Neural cell (in vitro differentiated cells): ENCODE measurements around the gene KCNJ6. TPM values are rescaled to one million over a fixed set of nuclear protein-coding genes. Genes with fewer than 3 reads are reported as not detected.

Experiments
- H2AFZ ChIP-seq: fragments of 200-600, 300-800 bp; sonication (generic), shearing (Covaris generic); 2 replicates; pipeline ENCODE4 v1.6.0; 2014; ENCODE audit warnings: low read depth, mild to moderate bottlenecking, antibody characterized with exemption, low read length, moderate library complexity
- H3F3A ChIP-seq: fragments of 200-600 bp; shearing (Covaris generic); 2 replicates; pipeline ENCODE4 v1.6.1; 2016; ENCODE audit warnings: mild to moderate bottlenecking, moderate library complexity, mixed read lengths, antibody characterized with exemption, low read length; ENCODE audit not compliant: insufficient read depth, poor library complexity, severe bottlenecking
- H3K27ac ChIP-seq: fragments of 200-600, 300-800 bp; sonication (generic), shearing (Covaris generic); 2 replicates; pipeline ENCODE4 v1.5.1; 2014; ENCODE audit warnings: mild to moderate bottlenecking, low read length, moderate library complexity
- H3K27me3 ChIP-seq: fragments of 300-800, 200-600 bp; sonication (generic), shearing (Covaris generic); 2 replicates; pipeline ENCODE4 v1.6.0; 2014; ENCODE audit warnings: mild to moderate bottlenecking, low read depth, low read length, moderate library complexity; ENCODE audit not compliant: insufficient read depth
- H3K36me3 ChIP-seq: fragments of 300-800, 200-600 bp; sonication (generic), shearing (Covaris generic); 2 replicates; pipeline ENCODE4 v1.5.1; 2014; ENCODE audit warnings: mild to moderate bottlenecking, antibody characterized with exemption, low read length, moderate library complexity; ENCODE audit not compliant: insufficient read depth
- H3K4me2 ChIP-seq: fragments of 300-800, 200-600 bp; sonication (generic), shearing (Covaris generic); 2 replicates; pipeline ENCODE4 v1.6.0; 2014; ENCODE audit warnings: mild to moderate bottlenecking, low read length
- H3K4me3 ChIP-seq: fragments of 300-800, 200-600 bp; sonication (generic), shearing (Covaris generic); 2 replicates; pipeline ENCODE4 v1.5.1; 2014; ENCODE audit warnings: mild to moderate bottlenecking, low read length, moderate library complexity
- H3K79me2 ChIP-seq: fragments of 200-600 bp; shearing (Covaris generic); replicated peaks from 2 replicates; pipeline ENCODE4 v1.6.0; 2014; ENCODE audit warnings: mild to moderate bottlenecking, low read length, moderate library complexity; ENCODE audit not compliant: insufficient read depth
- H3K9ac ChIP-seq: fragments of 300-800, 200-600 bp; sonication (generic), shearing (Covaris generic); 2 replicates; pipeline ENCODE4 v1.6.1; 2016; ENCODE audit warnings: mild to moderate bottlenecking, low read length, mixed read lengths
- H3K9me2 ChIP-seq: fragments of 200-600 bp; shearing (Covaris generic); 2 replicates; pipeline ENCODE4 v1.6.1; 2016; ENCODE audit warnings: mild to moderate bottlenecking, low read length, mixed read lengths; ENCODE audit not compliant: insufficient read depth
- H3K9me3 ChIP-seq: fragments of 200-600, 300-800 bp; sonication (generic), shearing (Covaris generic); 2 replicates; pipeline ENCODE4 v1.6.1; 2016; ENCODE audit warnings: mild to moderate bottlenecking, mixed run types, low read length, moderate library complexity, mixed read lengths
- H4K20me1 ChIP-seq: fragments of 200-600 bp; shearing (Covaris generic); 2 replicates; pipeline ENCODE4 v1.6.1; 2016; ENCODE audit warnings: mild to moderate bottlenecking, mixed run types; ENCODE audit not compliant: insufficient read depth
- CTCF ChIP-seq: fragments of 450-650 bp; IDR thresholded peaks from 2 replicates; pipeline ENCODE4 v1.5.1; 2014; ENCODE audit warnings: antibody characterized with exemption, mild to moderate bottlenecking, moderate library complexity; ENCODE audit not compliant: poor library complexity, severe bottlenecking
- EP300 ChIP-seq: fragments of 450-650 bp; conservative IDR thresholded peaks from 2 replicates; pipeline ENCODE4 v1.6.1; 2014; ENCODE audit warnings: antibody characterized with exemption, mild to moderate bottlenecking, moderate library complexity; ENCODE audit not compliant: poor library complexity, severe bottlenecking
- EZH2 ChIP-seq: fragments of 200-600, 300-800 bp; shearing (Covaris generic), sonication (generic); IDR thresholded peaks from 2 replicates; pipeline ENCODE4 v1.6.1; 2014; ENCODE audit warnings: antibody characterized with exemption, low read length, borderline replicate concordance, mild to moderate bottlenecking; ENCODE audit not compliant: insufficient read depth, poor library complexity, severe bottlenecking
- MXI1 ChIP-seq: fragments of 450-650 bp; conservative IDR thresholded peaks from 2 replicates; pipeline ENCODE4 v1.6.1; 2014; ENCODE audit warnings: antibody characterized with exemption, mild to moderate bottlenecking; ENCODE audit not compliant: poor library complexity, severe bottlenecking
- POLR2AphosphoS5 ChIP-seq: IDR thresholded peaks from 2 replicates; pipeline ENCODE4 v1.6.1; 2012
- RAD21 ChIP-seq: fragments of 450-650 bp; conservative IDR thresholded peaks from 2 replicates; pipeline ENCODE4 v1.6.1; 2014; ENCODE audit warnings: antibody characterized with exemption, mild to moderate bottlenecking, moderate library complexity
- REST ChIP-seq: IDR thresholded peaks from 2 replicates; pipeline ENCODE4 v1.6.1; 2012; ENCODE audit warnings: borderline replicate concordance
- SMC3 ChIP-seq: fragments of 450-650 bp; conservative IDR thresholded peaks from 2 replicates; pipeline ENCODE4 v1.6.1; 2014; ENCODE audit warnings: antibody characterized with exemption, mild to moderate bottlenecking, moderate library complexity; ENCODE audit not compliant: poor library complexity
- TAF1 ChIP-seq: IDR thresholded peaks from 2 replicates; pipeline ENCODE4 v1.6.1; 2012; ENCODE audit warnings: low read depth
- polyA plus RNA-seq: library from polyadenylated mRNA; depleted of rRNA; stranded (reverse); fragments of >200 nt; gene quantifications from 2 replicates; pipeline ENCODE4 v1.2.3, GENCODE V29; 2014

The KCNJ6 gene
- polyA plus RNA-seq, 1 donor from 2014 or later: 1.7 TPM

- no peak overlapping the region for H3K4me2 ChIP-seq
- TF ChIP-seq SMC3: no peak
- TF ChIP-seq TAF1: no peak
- TF ChIP-seq CTCF: no peak
- TF ChIP-seq EZH2: no peak
- TF ChIP-seq REST: no peak
- no peak for TF ChIP-seq POLR2AphosphoS5
- no peak for TF ChIP-seq MXI1
- no peak for TF ChIP-seq EP300
- no peak for TF ChIP-seq RAD21
- no peaks in the 10 kb centered on the region for H4K20me1 ChIP-seq
- no peaks in the 10 kb centered on the region for H3K27me3 ChIP-seq
- H3F3A ChIP-seq: no peaks in the 10 kb centered on the region
- no peaks in the 10 kb centered on the region for H3K36me3 ChIP-seq
- no peaks in the 10 kb centered on the region for H3K9me3 ChIP-seq
- no peaks in the 10 kb centered on the region for H3K9me2 ChIP-seq
- no peak overlapping the region for H2AFZ ChIP-seq
- H3K79me2 ChIP-seq: no peaks in the 10 kb centered on the region
- H3K27ac ChIP-seq: no peak overlapping the region
- no peak overlapping the region for H3K9ac ChIP-seq
- no peak overlapping the region for H3K4me3 ChIP-seq
Observed at GRCh38 chr21:37620401-37620800, 295.9 kb downstream of the KCNJ6 start.

GRCh38 chr21:37619464-37619974 lies 296.7 kb downstream of the KCNJ6 start:
- no peaks in the 10 kb centered on the region for H3F3A ChIP-seq
- no peak overlapping the region for H3K27ac ChIP-seq
- no peak for TF ChIP-seq MXI1
- no peak for TF ChIP-seq CTCF
- TF ChIP-seq EZH2: no peak
- TF ChIP-seq REST: no peak
- no peak for TF ChIP-seq POLR2AphosphoS5
- TF ChIP-seq TAF1: no peak
- TF ChIP-seq SMC3: no peak
- TF ChIP-seq RAD21: no peak
- no peak for TF ChIP-seq EP300
- H3K9ac ChIP-seq: no peak overlapping the region
- H3K79me2 ChIP-seq: no peaks in the 10 kb centered on the region
- H3K9me3 ChIP-seq: no peaks in the 10 kb centered on the region
- H3K9me2 ChIP-seq: no peaks in the 10 kb centered on the region
- no peak overlapping the region for H2AFZ ChIP-seq
- H3K4me3 ChIP-seq: no peak overlapping the region
- no peaks in the 10 kb centered on the region for H3K36me3 ChIP-seq
- H3K27me3 ChIP-seq: no peaks in the 10 kb centered on the region
- no peak overlapping the region for H3K4me2 ChIP-seq
- no peaks in the 10 kb centered on the region for H4K20me1 ChIP-seq
